HG02678 (cell line): ENCODE measurements around the gene MARCHF6.
"Not testable (repeated sequence)": the region's sequence is repeated elsewhere in the genome, so short reads cannot be mapped to it uniquely, and the experiment has no call there.

Experiments
- ATAC-seq: cut with Tn5 transposase; IDR thresholded peaks from one replicate; pipeline ENCODE4 v1.9.1; 2021; ENCODE audit warnings: mild to moderate bottlenecking, moderate library complexity; ENCODE audit not compliant: unreplicated experiment

The MARCHF6 gene

DNA sequence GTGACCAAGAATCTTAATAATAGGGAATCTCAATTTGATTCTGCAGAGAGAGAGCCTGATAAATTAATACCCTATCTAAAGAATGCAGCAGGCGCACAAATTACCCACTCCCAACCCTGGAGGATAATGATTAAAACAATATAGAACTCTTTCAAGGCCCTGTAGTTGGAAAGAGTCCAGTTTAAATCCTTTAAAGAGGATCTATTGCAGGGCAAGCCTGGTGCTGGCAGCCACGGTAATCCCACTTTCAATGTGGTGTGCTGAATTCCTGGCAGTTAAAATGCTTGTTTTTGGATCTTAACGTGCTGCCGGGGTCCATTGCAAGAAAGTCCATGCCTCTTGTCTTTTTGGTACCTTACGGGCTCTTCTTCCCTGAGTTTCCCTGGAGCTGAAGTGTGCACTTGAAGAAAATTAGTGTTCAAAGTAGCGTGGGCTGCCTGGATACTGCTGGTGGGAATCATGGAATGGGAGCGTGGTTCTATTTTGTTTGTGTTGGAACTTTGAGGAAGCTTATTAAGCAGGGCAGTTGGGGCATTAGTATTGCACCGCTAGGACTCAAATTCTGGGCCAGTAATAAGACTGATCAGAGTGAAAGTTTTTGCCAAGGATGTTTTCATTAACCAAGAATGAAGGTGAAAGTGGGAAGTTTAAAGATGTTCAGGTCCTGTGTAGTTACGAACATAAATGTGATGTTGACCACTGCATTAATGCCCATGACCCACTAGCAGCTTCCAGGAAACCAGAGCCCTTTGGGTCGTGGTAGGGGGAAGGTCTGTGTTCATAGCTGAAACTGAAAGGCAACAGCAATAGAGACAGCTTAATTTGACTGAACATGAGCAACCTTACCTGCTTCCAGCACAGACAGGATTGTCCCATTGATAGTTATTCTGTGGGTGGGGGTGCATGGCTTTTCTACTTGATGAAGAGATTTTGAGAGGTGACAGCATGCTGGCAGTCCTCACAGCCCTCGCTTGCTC, 20.8 kb downstream of the MARCHF6 start:
- peak; percentile 62 for ATAC-seq

DNA sequence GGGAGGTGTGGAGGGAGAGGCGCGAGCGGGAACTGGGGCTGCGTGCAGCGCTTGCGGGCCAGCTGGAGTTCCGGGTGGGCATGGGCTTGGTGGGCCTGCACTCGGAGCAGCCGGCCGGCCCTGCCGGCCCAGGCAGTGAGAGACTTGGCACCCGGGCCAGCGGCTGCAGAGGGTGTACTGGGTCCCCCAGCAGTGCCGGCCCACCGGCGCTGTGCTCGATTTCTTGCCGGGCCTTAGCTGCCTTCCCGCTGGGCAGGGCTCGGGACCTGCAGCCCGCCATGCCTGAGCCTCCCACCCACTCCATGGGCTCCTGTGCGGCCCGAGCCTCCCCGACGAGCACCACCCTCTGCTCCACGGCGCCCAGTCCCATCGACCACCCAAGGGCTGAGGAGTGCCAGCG, 21.7 kb downstream of the MARCHF6 start:
- ATAC-seq, result not testable (repeated sequence)

DNA sequence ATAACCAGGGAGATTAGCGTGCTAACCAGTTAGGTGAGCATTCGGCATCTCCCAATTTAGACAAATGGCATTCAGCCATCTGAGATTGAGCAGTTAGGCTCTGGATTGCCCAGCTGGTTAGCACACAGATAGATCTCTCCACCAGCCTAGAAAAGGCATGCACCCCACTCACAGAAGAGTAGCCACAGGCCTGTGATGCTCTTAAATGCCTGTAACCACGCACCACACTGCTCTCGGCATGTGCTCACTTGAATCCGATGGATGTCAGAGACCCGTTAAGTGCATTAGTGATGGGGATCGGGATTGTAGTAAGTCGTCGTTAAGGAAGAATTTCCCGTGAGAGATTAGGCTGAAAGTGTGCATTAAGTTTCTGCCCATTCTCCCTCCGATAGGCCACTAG, 23.0 kb downstream of the MARCHF6 start:
- no peak for ATAC-seq

DNA sequence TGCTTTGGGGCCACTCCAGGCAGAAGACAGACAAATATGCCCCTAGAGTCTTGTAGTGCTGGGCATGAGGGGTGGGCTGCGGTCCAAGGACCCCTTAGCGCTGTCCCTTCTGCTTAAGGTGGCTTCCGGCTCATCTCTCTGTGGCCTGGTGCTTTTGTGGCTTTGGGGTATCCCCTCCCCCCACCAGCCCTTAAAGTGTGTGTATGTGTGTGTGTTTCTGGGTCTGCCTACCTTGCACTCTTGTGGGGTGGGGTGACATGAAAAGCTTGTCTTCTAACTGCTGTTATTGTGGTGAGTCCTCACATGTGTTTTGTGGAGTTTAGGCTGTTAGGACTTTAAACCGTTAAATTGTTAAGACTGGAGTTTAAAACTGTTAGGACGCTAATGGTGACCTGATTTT, 23.6 kb downstream of the MARCHF6 start:
- ATAC-seq, result no peak

DNA sequence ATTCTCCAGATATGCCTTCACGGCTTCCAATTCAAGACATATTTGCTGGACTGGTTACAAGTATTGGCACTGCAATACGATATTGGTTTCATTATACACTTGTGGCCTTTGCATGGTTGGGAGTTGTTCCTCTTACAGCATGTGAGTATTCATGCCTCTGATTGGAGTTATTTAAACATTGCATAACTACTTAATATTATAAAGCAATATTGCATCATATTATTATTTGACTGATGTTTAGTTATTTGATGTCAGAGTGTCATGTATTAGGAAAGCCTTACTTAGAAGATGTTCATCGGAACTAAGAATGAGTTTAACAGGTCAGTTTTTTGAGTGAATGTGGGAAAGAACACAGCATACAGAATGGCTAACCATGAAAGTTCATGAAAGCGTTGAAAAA, 28.3 kb downstream of the MARCHF6 start:
- ATAC-seq, result no peak

DNA sequence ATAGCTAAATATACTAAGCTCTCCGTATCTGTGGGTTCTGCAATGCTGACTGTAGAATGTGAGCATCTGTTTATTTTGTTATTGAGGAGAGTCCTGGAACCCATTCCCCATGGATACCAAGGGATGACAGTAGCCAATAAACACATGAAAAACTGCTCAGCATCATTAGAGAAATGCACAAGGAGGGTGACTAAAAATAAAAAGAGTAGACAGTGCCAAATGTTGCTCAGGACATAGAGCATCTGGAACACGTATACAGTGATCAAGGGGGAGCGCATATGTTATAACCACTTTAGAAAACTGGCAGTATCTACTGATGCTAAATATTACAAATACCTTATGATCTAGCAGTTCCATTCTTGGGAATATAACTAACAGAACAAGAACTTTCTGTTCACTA, 31.0 kb downstream of the MARCHF6 start:
- no peak for ATAC-seq

DNA sequence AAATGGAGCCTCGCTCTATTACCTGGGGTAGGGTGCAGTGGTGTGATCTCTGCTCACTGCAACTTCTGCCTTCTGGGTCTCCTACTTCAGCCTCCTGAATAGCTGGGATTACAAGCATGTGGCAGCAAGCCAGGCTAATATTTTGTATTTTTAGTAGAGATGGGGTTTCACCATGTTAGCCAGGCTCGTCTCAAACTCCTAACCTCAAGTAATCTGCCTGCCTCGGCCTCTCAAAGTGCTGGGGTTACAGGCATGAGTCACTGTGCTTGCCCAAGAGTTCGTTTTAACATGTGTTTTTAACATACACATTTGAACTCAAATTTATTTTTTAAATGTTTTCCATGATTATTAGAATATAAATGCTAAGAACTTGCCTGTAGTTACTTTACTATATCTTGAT, 34.2 kb downstream of the MARCHF6 start:
- no peak for ATAC-seq

DNA sequence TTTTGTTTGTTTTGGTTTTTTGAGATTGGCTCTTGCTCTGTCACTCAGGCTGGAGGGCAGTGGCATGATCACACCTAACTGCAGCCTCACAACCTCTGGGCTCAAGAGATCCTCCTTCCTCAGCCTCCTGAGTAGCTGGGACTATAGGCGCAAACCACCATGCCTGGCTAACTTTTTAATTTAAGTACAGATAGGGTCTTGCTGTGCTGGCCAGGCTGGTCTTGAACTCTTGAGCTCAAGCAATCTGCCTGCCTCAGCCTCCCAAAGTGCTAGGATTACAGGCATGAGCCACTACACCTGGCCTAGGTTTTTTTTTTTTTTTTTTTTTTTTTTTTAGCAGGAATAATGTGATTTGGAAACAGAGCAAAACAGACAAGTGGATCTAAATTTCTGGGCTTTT, 37.6 kb downstream of the MARCHF6 start:
- ATAC-seq, result no peak

DNA sequence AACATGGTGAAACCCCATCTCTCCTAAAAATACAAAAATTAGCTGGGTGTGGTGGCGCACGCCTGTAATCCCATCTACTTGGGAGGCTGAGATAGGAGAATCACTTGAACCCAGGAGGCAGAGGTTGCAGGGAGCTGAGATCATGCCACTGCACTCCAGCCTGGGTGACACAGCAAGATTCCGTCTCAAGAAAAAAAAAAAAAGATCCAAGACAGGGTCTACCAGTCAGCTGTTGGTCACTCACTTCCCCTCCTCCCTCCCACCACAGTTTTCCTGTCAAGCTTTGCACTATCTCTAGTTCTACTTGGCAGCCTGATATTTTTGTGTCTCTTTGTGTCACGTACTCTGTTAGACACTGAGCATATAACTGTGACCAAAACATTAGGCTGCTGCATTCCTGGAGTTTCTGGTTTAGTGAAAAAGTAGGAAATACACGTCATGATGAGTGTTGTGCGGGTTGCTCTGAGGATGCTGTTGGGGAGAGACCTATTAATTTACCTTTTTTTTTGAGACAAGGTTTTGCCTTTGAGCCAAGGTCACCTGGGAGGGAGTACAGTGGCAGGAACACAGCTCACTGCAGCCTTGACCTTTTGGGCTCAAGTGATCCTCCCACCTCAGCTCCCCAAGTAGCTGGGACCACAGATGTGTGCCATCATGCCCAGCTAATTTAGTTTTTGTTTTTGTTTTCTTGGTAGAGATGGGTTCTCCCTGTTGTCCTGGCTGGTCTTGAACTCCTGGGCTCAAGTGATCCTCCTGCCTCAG, 39.3 kb downstream of the MARCHF6 start:
- ATAC-seq, result not testable (repeated sequence)

DNA sequence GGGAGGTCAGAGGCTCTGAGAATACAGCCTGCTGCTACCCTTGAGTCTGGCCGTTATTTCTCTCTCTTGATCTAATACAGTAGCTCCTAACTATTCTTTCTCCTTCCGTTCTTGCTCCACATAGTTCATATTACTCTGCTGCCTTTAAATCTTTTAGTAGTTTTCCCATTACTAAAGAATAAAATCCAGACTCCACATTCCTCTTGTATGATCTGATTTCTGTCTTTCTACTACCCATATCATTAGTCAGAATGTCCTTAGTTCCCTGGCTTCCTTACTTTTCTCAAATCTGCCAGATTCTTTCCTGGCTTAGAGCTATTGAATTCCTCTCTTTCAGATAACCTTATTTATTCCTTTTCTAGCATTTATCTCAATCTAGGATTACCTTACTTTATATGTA, 40.0 kb downstream of the MARCHF6 start:
- ATAC-seq, result no peak

DNA sequence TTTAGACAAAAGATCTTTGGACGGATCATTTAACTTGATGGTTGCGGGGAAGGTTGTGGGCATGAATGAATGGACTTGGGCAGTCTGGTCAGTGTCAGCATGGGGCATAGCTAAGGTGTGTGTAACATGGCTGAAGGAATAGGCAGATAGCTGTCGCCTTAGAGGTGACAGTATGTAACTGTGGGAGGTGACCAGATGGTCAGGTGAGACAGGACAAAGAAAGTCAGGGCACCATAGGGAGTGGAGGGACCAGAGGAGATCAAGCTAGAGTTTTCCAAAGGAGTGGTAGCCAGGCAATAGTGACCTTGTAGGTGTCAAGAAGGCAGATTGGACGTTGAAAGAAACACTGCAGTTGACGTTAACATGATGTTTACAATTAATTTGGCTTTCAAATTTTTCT, 43.1 kb downstream of the MARCHF6 start:
- ATAC-seq, result no peak

DNA sequence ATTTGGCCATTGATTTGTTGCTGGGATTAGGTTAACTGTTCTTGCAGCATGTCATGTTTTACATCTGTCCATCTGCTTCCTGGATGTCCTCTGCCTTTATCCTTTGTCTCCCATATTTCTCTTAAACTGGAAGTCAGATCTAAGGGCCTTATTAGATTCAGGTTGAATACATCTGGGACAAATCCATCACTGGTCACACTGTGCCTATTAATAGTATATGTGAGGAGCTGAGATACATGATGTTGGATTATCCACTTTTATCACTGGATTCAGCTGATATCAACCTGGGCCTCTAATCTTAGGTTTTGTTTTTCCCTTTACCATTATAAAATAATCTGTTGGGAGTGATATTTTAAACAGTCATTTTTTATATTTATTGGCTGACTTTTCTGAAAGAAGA, 46.3 kb downstream of the MARCHF6 start:
- no peak for ATAC-seq

DNA sequence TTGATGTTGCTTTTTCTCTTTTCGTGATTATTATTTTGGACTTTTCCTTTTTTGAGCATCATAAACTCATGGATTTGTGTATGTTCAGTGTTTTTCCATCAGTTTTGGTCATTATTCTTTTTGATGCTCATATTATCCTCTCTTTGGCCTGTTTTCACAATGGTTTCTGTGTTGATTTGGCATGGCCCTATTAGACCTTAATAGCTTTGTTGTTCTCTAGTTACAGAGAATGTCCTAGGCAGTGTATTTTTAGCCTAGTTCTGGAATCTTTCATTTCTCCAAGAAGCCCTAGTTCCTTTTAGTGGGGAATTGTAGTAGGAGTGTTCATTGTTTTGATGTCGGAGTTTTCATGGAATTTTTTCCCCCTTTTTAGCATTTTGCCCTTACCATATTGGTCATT, 46.9 kb downstream of the MARCHF6 start:
- ATAC-seq, result no peak

DNA sequence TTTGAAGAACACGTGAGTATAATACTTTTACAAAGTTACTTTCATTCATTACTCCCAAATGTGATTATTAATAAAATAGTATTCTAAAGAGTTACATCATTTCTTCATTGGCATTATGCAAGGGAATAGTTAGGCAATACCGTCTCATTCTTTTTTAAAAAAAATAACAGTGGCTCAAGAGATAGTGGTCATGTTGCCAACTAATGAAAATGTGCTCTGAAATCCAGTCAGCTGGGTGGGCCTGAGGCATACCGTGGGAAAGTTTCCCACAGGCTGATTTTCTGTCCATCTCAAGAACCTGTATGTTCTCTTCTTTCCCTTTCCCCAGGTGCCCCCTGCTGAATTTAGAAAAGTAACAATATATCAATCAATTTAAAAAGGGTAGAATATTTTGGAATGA, 47.3 kb downstream of the MARCHF6 start:
- no peak for ATAC-seq

DNA sequence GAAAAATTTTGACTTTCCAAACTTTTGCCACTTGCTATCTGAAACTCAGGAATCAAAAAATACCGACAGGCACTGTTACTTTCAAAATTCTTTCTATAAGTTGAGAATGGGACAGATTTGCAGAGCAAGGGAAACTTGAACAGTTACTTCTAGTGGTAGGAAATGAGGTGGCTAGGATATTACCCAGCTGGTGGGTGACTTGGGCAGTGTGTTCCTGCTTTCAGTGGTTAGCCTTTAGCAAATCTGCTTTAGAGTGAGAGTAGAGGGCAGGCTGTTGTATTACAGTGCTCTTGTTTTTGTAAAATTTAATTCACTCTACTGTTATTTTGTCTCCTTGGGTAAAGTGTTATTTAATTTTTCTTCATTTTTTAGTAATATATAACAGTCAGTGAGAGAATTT, 48.0 kb downstream of the MARCHF6 start:
- ATAC-seq, result peak; percentile 80
